HepG2 (cell line): ENCODE measurements around the gene AMIGO1. TPM values are rescaled to one million over a fixed set of nuclear protein-coding genes. Genes with fewer than 3 reads are reported as not detected.

Experiments
- ATF6 ChIP-seq: sonication (generic); formaldehyde crosslinking; conservative IDR thresholded peaks from 2 replicates; pipeline ENCODE4 v1.4.0; 2020; ENCODE audit warnings: missing genetic modification reagents
- CENPT ChIP-seq: sonication (generic); formaldehyde crosslinking; IDR thresholded peaks from 2 replicates; pipeline ENCODE4 v1.8.0; 2022; ENCODE audit warnings: low read depth, mild to moderate bottlenecking, moderate library complexity, missing genetic modification reagents
- FOXJ3 ChIP-seq: sonication (generic); formaldehyde crosslinking; IDR thresholded peaks from 2 replicates; pipeline ENCODE4 v1.4.0; 2020; ENCODE audit warnings: missing genetic modification reagents, mild to moderate bottlenecking, borderline replicate concordance
- FOXP4 ChIP-seq: sonication (generic); formaldehyde crosslinking; IDR thresholded peaks from 2 replicates; pipeline ENCODE4 v1.4.0; 2020; ENCODE audit warnings: missing genetic modification reagents
- MLXIP ChIP-seq: sonication (generic); formaldehyde crosslinking; IDR thresholded peaks from 2 replicates; pipeline ENCODE4 v1.9.0; 2021; ENCODE audit warnings: missing genetic modification reagents, borderline replicate concordance
- RARA ChIP-seq: IDR thresholded peaks from 2 replicates; pipeline ENCODE4 v1.6.1; 2016; ENCODE audit warnings: missing genetic modification reagents, missing compliant biosample characterization
- ZBTB33 ChIP-seq: sonication (generic); formaldehyde crosslinking; IDR thresholded peaks from 2 replicates; pipeline ENCODE4 v1.4.0; 2020; ENCODE audit warnings: missing genetic modification reagents
- ZKSCAN5 ChIP-seq: sonication (generic); formaldehyde crosslinking; IDR thresholded peaks from 2 replicates; pipeline ENCODE4 v1.5.1; 2020; ENCODE audit warnings: mild to moderate bottlenecking, missing genetic modification reagents
- ZNF143 ChIP-seq: sonication (generic); formaldehyde crosslinking; IDR thresholded peaks from 2 replicates; pipeline ENCODE4 v1.4.0; 2020; ENCODE audit warnings: missing genetic modification reagents
- ZNF253 ChIP-seq: sonication (generic); formaldehyde crosslinking; IDR thresholded peaks from 2 replicates; pipeline ENCODE4 v1.8.0; 2022; ENCODE audit warnings: mild to moderate bottlenecking, missing genetic modification reagents, borderline replicate concordance
- ZNF350 ChIP-seq: sonication (generic); formaldehyde crosslinking; IDR thresholded peaks from 2 replicates; pipeline ENCODE4 v1.4.0; 2020; ENCODE audit warnings: mild to moderate bottlenecking, low read depth, missing genetic modification reagents, borderline replicate concordance
- polyA plus RNA-seq, 8 experiments: library from polyadenylated mRNA; depleted of rRNA in 3 of 8; stranded (reverse) in 7 of 8; unstranded in 1 of 8; fragments of >200 nt; fragmentation: Illumina TruSeq in 4 of 8; extraction: Trizol in 4 of 8; gene quantifications; 2 replicates each; pipeline versions ENCODE4 v1.2.1 to v1.2.3, GENCODE V29; 2011 to 2016; ENCODE audit warnings: low read depth in 4 of 8, missing spikeins in 1 of 8, mixed read lengths in 1 of 8; ENCODE audit not compliant: insufficient read depth in 1 of 8
- total RNA-seq, 5 experiments: library from RNA; depleted of rRNA; stranded (reverse); fragments of >200 nt; fragmentation: Illumina TruSeq; extraction: Trizol; gene quantifications; 2 replicates each; pipeline ENCODE4 v1.2.3, GENCODE V29; 2016; ENCODE audit warnings: low read depth in 1 of 5
- TF ChIP-seq, protein P1 (sequence below): sonication (generic); formaldehyde crosslinking; IDR thresholded peaks from 2 replicates; pipeline ENCODE4 v1.4.0; 2020; ENCODE audit warnings: missing genetic modification reagents, borderline replicate concordance
- TF ChIP-seq, protein P2 (sequence below): sonication (generic); formaldehyde crosslinking; IDR thresholded peaks from 2 replicates; pipeline ENCODE4 v1.4.0; 2020; ENCODE audit warnings: missing genetic modification reagents

AMIGO1 gene
- total and polyA plus RNA-seq, 2 of the 13 experiments (the other 11 are each of a cell fraction or from before 2014, with no cell fraction given): 0.40 to 1.3 TPM

DNA sequence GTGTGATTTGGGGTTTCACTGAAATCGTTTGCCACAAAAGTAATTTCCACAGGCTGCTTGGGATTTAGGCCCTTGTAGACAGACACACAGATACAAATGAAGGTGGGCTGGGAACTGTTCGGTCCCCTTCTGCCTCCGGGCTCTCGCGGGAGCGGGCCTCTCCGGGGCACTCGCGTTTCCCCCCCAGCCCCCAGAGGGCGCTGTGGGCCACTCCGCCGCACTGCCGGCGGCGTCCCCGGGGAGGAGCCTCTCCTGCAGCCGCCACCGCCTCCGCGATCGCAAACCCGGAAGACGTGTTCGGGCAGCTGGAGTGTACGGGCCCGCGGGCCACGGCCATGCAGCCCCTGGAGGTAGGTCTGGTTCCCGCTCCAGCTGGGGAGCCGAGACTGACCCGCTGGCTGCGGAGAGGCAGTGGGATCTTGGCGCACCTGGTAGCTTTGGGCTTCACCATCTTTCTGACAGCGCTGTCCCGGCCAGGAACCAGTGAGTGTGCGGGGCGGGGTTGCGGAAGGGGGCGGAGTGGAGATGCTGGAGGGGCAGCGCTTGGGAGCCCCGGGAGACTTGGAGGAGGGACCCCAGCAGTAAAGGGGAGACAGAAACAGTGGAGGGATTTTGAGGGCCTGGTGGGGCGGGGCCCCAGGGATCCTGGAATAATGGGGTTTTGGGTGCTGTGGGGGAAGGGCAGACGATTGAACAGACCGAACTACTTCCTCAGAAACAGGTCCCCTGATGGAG is 15.6 kb downstream of the AMIGO1 start, which contains the start of gene CYB561D1 (continued):
- TF ChIP-seq ZBTB33 (CRISPR knock-in tag) (no peak), ATF6 (CRISPR knock-in tag) (no peak), MLXIP (CRISPR knock-in tag) (no peak), ZNF253 (CRISPR knock-in tag) (no peak), ZNF143 (no peak; the same call in 1 of the 2 replicates), ZNF350 (CRISPR knock-in tag) (peak; percentile 81; the same call in 1 of the 2 replicates), RARA (CRISPR knock-in tag) (no peak; the same call in 1 of the 2 replicates), CENPT (CRISPR knock-in tag) (no peak), FOXJ3 (CRISPR knock-in tag) (no peak), ZKSCAN5 (CRISPR knock-in tag) (peak; percentile 65; the same call in 1 of the 2 replicates), FOXP4 (CRISPR knock-in tag) (0 out of 2 replicates have a peak, but pooled peaks have one; percentile 13)
- TF ChIP-seq, protein P1, sequence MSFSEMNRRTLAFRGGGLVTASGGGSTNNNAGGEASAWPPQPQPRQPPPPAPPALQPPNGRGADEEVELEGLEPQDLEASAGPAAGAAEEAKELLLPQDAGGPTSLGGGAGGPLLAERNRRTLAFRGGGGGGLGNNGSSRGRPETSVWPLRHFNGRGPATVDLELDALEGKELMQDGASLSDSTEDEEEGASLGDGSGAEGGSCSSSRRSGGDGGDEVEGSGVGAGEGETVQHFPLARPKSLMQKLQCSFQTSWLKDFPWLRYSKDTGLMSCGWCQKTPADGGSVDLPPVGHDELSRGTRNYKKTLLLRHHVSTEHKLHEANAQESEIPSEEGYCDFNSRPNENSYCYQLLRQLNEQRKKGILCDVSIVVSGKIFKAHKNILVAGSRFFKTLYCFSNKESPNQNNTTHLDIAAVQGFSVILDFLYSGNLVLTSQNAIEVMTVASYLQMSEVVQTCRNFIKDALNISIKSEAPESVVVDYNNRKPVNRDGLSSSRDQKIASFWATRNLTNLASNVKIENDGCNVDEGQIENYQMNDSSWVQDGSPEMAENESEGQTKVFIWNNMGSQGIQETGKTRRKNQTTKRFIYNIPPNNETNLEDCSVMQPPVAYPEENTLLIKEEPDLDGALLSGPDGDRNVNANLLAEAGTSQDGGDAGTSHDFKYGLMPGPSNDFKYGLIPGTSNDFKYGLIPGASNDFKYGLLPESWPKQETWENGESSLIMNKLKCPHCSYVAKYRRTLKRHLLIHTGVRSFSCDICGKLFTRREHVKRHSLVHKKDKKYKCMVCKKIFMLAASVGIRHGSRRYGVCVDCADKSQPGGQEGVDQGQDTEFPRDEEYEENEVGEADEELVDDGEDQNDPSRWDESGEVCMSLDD (CRISPR knock-in tag): no peak
- TF ChIP-seq, protein P2, sequence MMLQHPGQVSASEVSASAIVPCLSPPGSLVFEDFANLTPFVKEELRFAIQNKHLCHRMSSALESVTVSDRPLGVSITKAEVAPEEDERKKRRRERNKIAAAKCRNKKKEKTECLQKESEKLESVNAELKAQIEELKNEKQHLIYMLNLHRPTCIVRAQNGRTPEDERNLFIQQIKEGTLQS (CRISPR knock-in tag): no peak
